GM19099 (cell line): ENCODE measurements around the gene TRMU.

Experiments used
- POLR2A ChIP-seq: IDR thresholded peaks from 3 replicates; pipeline ENCODE4 v1.6.1; 2011; ENCODE audit warnings: low read depth; ENCODE audit not compliant: insufficient read length; ENCODE audit errors: extremely low read depth

TRMU gene

DNA sequence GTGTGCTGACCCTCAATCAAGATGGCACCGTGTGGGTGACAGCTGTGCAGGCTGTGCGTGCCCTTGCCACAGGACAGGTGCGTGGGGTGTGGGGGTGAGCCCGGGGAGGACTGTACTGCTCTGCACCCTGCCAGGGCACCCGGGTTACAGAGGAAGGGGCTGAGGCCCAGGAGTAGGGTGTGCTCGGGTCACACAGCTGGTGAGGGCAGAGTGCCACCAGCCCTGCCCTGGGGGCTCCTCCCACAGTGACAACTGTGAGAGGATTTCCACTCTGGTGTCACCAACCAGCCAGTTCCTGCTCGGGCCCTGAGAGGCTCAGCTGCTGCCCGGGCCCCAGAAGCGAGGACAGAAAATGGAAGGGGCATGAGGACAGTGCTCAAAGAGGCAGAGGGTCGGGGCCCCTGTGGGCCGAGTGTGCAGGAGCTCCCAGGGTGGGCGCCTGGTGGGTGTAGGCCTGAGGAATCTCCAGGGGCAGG is 20.5 kb downstream of the TRMU start:
- TF ChIP-seq POLR2A = no peak

DNA sequence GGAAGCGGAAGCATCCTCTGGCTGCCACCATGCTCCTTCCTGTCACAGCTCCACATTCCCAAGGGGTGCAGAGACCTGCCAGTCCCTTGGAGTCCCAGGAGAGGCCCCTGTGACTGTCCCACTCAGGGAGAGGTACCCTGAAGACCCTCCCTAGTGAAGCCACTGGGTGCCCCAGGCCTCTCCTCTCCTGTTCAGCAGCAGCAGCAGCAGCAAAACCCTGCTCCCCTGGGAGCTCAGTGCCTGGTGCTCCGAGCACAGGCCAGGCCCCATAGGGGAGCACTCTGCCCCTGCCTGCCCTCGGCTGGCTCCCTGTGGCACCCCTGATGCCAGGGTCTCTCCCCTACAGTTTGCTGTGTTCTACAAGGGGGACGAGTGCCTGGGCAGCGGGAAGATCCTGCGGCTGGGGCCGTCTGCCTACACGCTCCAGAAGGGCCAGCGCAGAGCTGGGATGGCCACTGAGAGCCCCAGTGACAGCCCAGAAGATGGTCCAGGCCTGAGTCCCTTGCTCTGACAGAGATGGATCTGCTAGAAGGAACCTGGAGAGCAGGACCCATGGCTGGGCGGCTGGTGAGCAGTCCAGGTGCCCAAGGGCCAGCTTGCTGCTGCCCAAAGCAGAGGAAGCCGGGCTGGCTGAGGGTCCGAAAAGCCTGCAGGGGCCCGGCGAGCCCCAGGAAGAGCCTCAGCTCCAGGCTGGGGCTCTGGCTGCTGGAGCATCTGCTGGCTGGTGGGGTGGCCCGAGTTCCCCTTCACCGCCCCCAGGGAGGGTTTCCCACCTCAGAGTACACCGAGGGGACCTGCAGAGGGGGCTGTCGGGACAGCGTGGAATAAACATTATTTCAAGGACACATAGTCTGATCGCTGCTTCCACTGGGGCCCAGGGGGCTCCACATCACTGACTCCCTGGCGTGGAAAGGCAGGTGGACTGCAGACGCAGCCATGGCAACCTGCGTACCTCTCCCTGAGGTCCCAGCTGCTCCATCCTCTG is 21.3 kb downstream of the TRMU start:
- TF ChIP-seq POLR2A = no peak

DNA sequence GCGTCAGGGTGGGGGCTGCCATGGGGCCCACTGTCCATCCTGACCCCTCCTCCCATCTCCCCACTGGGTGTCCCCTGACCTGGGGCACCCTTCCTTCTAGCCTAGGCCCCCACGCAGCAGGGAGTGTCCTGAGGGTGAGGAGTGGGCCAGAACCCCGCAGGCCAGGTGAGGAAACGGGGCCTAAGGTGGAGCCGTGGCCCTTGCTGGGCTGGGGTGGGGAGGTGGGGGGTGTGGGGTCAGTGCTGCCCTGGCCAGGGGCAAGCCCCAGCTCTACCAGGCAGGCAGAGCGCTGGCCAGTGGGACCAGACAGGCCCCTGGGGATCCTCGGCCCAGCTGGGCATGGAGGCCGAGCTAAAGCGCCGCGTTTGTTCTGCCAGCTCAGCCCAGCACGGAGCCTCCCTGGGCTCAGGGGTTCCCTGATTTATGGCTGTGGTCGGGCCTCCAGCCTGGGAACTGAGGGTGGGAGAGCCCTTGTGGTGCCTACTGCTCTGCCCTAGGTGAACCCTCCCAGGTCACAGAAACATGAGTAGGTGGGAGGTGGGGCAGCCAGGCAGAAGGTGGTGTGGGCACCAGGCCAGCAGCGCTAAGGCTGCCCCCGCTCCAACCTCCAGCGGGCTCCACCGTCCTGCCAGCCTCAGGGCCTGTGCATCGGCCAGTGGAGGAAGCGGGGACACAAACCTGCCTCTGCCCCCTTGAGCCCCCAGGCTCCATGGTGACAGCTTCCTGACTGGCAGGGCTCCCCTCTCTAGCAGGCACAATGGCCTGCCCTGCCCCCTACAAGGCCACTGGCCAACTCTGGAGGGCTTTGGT is 22.4 kb downstream of the TRMU start:
- TF ChIP-seq POLR2A = no peak

DNA sequence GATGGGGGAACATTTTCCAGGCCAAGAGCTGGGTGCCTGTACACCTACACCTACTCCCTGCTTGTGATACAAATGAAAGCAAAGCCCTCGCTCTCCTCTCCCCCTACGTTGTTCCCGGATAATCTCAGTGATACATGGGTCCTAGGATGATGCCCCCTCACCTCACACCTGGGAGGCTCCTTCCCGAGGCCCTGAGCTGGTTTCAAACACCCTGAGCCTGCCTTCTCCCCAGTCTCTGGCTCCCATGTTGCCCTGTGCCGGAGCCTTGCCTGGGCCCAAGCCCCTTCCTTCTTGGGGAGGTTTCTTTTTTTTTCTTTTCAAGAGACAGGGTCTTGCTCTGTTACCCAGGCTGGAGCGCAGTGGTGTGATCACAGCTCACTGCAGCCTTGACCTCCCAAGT is 23.3 kb downstream of the TRMU start:
- no peak for TF ChIP-seq POLR2A

DNA sequence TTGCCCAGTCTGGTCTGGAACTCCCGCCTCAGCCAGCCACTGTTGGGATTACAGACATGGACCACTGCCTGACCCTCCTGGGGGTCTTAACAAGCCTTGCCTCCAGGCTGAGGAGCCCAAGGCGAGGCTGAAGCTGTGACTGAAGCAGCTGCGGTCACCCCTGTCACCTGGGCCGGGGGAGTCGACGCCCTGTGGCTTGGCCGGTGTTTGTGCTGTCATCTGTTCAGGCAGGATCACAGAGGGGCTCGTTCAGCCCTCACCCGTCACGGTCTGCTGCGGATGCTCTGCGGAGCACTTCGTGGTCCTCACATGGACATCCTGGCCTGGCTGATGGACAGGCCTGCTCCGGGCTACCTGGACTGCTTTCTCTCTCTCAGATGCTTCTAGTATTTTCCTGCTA is 23.8 kb downstream of the TRMU start:
- TF ChIP-seq POLR2A = no peak

DNA sequence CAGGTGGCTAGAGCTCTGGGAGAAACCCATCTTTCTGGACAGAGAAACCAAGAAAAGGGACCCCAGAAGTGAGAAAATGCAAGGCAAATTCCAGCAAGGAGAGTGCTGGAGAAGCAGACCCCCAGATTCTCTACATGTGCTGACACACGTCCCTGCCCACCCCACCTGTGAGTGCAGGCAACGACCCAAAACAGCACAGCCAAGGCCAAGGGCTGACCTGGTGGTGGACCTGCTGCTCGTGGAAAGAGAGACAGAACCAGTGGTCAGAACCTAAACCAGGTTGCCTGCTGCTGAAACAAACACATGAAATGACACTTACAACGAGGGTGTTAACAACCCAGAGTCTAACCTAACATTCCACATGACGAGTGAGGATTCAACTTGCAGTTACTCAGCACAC is 24.6 kb downstream of the TRMU start:
- TF ChIP-seq POLR2A = no peak

DNA sequence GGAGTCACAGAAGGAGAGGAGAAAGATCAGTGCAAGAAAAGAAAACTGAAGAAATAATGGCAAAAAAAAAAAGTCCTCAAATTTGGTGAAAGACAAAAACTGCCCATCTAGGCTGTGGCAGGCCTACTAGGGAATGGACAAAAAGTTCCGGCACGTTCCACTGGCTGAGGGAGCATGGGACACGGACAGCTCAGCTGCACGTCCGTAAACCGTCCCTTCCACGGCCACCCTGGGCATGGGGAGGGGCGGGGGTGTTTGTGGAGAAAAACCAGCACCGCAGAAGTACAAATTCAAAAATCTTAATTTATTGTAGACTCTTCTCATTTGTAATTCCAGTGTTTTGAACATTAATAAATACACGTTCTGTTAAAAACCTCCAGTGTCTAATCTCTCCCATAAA is 25.4 kb downstream of the TRMU start:
- no peak for TF ChIP-seq POLR2A

DNA sequence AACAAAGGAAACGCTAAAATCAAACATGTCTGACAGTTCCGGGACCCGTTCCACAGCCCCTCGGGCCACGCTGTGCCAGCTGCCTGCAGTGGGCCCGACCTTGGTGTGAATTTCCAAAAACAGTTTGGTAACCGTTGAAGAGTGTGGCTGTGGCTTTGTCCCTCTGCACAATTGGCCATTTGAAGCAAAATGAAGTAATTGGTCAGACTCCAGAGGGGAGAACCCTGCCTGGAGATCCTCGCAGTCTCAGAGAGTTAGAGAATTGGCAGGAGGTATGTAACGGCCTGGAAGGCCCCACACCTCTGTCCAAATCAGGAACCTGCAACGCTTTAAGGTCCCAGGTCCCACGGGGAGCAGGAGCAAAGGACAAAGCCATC is 26.3 kb downstream of the TRMU start:
- no peak for TF ChIP-seq POLR2A

DNA sequence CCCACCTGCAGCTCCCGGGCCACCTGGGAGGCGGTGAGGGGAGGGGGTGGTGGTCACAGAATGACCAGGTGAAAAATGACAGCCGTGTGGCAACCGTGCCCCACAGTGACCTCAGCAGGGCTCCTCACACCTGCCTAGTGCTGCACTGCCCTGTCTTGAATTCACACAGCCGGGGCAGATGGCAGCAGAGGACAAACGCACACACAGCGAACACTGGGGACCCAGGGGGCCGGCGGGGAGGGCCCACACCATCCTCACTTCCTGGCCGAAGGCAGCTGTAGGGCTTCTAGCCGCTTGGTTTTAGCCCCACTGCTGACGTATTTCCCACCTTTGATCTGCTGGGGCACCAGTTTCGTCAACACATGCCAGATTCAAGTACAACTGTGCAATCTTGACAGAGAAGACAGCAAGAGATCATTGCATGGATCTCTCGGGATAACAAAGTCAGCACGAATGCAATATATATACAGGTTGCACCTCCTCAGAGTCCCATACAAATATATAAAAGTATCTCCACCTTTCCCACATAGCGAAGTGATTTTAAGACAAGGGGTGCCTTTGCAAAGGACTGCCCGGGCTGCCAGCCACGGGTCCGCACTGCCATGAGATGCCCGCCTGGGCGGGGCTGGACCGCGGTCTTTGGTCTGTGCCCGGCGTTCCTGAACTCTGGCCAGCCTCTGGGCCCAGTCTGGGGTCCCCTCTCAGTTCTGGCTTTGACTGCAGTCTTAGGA is 26.9 kb downstream of the TRMU start:
- TF ChIP-seq POLR2A = no peak

DNA sequence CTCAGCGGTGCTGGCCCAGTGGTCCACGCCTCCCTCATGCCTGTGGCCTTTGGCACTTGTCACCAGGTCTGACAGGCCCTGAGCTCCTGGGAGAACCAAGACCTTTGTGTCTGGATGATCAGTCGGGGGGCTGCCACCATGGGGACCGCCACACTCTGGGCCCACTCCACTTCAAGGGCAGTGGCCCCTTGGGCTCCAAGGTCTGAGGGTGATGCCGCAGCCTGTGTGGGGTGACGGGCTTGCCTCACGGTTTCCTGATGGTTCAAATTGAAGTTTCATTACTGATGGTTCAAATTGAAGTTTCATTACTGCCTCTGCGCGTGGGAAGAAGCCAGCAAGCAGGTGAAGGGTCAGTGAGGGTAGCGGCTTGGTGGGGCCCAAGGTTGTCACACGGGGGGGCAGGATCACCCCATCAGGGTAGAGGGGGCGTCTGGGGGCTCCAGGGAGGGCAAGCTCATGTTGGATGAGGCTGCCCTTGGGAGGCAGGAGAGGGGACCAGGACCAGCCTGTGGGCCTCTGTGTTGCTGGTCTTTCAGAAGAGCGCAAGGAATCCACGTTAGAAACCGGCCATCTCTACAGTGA is 27.5 kb downstream of the TRMU start:
- no peak for TF ChIP-seq POLR2A

DNA sequence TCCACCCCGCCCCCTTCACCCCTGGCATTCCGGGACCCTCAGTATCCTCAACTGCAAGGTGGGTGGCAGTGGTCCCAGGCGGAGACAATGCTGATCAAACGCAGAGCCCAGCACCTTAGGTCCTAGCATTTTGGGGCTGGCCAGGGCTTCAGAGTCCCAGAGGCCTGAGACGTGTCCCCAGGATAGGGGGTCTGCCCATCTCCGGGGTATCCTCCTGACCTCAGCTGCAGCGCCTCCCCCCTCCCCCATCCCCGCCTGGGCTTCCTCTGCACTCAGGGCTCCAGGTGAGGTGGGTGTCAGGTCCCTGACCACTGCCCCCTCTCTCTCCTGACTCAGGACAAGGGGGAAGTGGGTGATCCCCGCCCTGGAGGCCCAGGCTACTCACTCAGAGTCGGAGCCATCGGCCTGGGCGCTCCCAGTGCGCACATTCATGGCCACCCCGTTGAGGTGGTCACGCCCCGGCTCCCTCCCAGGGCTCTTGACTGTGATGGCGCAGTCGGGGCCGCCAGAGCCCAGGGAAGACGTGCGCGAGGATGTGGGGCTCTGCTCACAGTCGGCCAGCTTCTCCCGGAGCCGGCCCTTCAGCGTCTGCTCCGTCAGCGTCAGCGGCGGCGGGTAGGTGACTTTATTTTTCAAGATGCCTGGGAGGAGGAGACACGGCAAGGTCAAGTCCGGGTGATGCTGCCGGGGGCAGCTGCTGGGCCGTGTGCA is 28.3 kb downstream of the TRMU start:
- TF ChIP-seq POLR2A = no peak

DNA sequence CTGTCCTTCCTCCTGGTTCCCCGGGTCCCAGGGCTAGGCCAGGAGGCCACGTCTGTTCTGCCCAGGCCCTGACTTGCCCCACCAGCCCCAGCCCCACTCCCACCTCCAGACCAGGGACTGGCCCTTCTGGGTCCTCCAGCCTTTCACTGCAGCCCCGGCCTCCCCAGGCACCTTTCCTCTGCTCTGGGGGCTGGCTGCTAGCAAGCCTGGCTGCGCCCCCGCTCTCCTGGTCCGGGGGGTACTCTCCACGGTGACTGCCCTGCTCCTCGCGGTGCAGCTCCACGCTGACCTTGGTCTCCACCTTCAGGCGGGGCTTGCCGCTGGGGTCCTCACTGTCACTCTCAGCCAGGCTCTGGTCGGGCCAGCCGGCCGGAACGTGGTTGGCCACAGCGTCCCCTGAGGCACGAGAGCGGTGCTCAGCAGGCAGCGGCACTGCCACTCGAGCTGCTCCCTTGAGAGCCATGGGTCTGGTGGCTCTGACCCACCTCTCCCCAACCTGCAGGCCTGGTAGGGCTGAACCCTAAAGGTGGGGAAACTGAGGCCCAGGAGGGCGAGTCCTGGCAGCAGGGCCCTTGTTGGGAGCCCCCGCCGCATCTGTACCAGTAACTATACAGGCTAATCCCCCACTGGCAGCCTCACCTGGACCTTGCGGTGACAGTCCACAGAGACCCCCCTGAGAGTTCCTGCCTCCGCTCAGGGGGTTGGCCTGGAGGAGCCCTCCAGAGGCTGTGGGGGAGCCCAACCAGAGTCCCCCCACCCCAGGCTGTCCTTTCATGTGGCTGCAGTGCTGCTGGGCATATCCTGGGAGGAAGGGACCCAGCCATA is 29.0 kb downstream of the TRMU start:
- TF ChIP-seq POLR2A = no peak

DNA sequence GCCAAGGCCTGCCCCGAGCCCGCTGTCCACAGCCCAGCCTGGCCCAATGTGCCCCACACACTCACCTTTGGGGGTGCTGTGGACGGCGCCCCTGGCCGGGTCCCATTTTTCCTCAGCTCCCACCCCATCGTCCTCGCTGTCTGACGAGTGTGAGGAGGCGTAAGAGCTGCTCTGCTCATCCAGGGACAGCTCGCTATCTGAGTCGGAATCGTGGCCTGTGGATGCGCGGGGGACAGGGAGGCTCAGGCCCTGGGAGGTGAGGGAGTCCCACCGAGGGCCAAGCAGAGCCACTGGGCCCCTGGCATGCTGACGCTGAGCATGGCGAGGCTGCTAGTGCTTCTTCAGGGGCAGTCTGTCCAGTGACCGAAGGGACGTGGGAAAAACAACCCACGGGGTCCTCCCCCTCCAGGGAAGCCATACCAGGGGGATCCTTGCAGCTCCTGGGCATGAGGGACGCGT is 29.7 kb downstream of the TRMU start:
- no peak for TF ChIP-seq POLR2A

DNA sequence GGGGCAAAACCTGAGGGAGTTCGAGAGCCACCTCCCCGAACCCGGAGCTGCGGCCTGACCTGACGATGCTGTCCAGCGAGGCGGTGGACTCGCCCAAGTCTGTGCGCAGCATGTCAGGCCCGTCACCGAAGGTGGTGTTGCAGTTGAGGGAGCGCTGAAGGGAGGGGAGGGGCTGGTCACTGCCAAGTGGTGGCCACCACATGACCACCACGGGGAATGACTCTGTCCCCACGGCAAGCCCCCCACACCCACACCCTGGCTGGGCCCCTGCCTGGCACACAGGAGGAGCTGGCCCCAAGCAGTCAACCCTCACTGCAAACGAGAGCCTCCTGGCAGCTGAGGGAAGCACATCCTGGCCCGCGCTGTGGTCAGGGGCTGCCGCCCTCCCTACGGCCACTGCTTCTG is 30.8 kb downstream of the TRMU start:
- no peak for TF ChIP-seq POLR2A
